Prostate gland (tissue), 2 donors: ENCODE results near the gene SMIM41. TPM values are rescaled to one million over a fixed set of nuclear protein-coding genes. Genes with fewer than 3 reads are reported as not detected.

ENCODE experiments used
- DNase-seq: peaks from one replicate; pipeline ENCODE4 v3.0.0-alpha.2; 2019; ENCODE audit warnings: low spot score
- H3K27ac ChIP-seq, 2 donors: fragments of 200-600 bp; sonication (generic); 2 replicates each; pipeline ENCODE4 v1.5.1; 2017 to 2019
- H3K27me3 ChIP-seq: fragments of 200-600 bp; sonication (generic); replicated peaks from 2 replicates; pipeline ENCODE4 v1.5.1; 2019; ENCODE audit not compliant: insufficient read depth
- H3K36me3 ChIP-seq, 2 donors: fragments of 200-600 bp; sonication (generic); 1 replicate in 1 of 2; 2 replicates in 1 of 2; pipeline versions ENCODE4 v1.5.1 to v1.8.1; 2017 to 2019
- H3K4me1 ChIP-seq: fragments of 200-600 bp; sonication (generic); replicated peaks from 2 replicates; pipeline ENCODE4 v1.5.1; 2019
- H3K4me3 ChIP-seq, 2 donors: fragments of 200-600 bp; sonication (generic); 2 replicates each; pipeline ENCODE4 v1.5.1; 2017 to 2019
- H3K9me3 ChIP-seq: fragments of 200-600 bp; sonication (generic); 2 replicates; pipeline ENCODE4 v1.5.1; 2017
- POLR2A ChIP-seq: fragments of 450-650 bp; IDR thresholded peaks from one replicate; pipeline ENCODE4 v1.6.1; 2016; ENCODE audit warnings: antibody characterized with exemption, mild to moderate bottlenecking
- POLR2AphosphoS5 ChIP-seq: sonication (generic); formaldehyde crosslinking; IDR thresholded peaks from one replicate; pipeline ENCODE4 v1.6.1; 2017; ENCODE audit warnings: antibody characterized with exemption
- WGBS: methylation state at CpG from one replicate; pipeline ENCODE4 v1.1.5; 2018; 5-methylcytosine and 5-hydroxymethylcytosine counted together
- intact Hi-C: fragments of 100-400 bp; cut with DNase I; formaldehyde crosslinking; loops from one replicate; pipeline ENCODE4 v1.14.2; 2022
- total RNA-seq, 2 donors: library from RNA; depleted of rRNA; stranded (reverse); fragments of >200 nt; gene quantifications; one replicate each; pipeline ENCODE4 v1.1.0, GENCODE V29; 2016
- TF ChIP-seq, protein P1 (sequence below), 4 experiments: fragments of 200-600 bp in 2 of 4; fragments of 450-650 bp in 2 of 4; sonication (generic) in 2 of 4; IDR thresholded peaks; 1 replicate in 3 of 4; 2 replicates in 1 of 4; pipeline ENCODE4 v1.5.1; 2016 to 2019; ENCODE audit warnings: antibody characterized with exemption in 4 of 4, mild to moderate bottlenecking in 2 of 4, moderate library complexity in 2 of 4

Gene SMIM41
- total RNA-seq, 2 donors from 2014 or later = 7.5 to 30.2 TPM

DNA sequence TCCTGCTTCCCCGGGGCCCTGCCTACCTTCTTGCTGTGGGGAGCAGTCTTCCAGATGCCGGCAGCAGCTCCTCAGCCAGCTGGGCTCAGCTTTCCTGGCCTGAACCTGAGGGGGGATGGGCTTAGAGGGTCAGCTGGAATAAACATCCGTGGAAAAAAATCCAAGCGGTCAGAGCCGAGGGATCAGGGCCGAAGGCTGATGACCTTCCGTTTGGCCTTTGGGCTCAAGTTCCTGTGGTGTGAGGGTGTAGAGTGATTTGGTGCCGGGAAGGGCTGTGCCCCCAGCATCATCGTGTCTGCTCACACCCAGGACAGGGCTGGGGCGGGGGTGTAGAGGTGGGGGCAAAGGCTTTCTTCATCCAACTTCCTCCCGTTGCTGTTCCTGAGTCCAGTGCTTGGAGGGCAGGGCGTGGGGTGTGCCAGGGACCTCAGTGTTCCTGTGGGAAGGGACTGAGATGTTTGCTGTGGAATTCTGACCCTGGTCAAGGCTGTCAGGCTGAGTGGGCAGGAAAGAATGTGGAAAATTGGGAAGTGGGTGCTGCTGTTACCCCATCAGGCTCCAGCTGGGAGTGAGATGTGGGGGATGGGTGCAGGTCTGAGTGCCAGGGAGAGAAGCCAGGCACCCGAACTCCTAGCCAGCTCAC is 2.6 kb downstream of the SMIM41 start:
- 55% methylated on average over 13 of the region's 13 CpGs for WGBS
- DNase-seq = no peak
- H3K36me3 ChIP-seq = peaks cover 0 to 2% of the 10 kb centered on the region in 2 donors
- H3K27ac ChIP-seq = peak overlapping the region; percentile 72 to 88
- H3K4me1 ChIP-seq = peaks cover 13% of the 10 kb centered on the region
- TF ChIP-seq POLR2AphosphoS5 = no peak
- TF ChIP-seq, protein P1, sequence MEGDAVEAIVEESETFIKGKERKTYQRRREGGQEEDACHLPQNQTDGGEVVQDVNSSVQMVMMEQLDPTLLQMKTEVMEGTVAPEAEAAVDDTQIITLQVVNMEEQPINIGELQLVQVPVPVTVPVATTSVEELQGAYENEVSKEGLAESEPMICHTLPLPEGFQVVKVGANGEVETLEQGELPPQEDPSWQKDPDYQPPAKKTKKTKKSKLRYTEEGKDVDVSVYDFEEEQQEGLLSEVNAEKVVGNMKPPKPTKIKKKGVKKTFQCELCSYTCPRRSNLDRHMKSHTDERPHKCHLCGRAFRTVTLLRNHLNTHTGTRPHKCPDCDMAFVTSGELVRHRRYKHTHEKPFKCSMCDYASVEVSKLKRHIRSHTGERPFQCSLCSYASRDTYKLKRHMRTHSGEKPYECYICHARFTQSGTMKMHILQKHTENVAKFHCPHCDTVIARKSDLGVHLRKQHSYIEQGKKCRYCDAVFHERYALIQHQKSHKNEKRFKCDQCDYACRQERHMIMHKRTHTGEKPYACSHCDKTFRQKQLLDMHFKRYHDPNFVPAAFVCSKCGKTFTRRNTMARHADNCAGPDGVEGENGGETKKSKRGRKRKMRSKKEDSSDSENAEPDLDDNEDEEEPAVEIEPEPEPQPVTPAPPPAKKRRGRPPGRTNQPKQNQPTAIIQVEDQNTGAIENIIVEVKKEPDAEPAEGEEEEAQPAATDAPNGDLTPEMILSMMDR (IDR thresholded peaks at IDR 0.05) = no peak
- no peak for TF ChIP-seq POLR2A
- H3K27me3 ChIP-seq = no peaks in the 10 kb centered on the region
- H3K9me3 ChIP-seq = no peaks in the 10 kb centered on the region
- intact Hi-C loops = no loop called here
- no peak overlapping the region for H3K4me3 ChIP-seq

DNA sequence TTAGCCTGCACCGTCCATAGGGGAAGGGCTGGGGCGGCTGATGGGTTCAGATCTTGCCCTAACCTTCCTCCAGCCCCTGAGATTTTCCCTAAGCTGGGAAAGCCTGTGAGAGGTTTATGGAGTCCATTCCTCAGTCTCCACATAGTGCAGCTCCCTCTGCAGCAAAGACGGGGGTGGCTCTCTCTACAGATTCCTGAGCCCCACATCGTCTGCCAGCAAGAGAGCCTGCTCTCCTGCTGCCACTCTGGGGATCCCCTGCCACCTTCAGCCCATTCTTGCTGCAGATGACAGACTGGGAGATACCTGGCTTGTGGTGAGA is 3.1 kb downstream of the SMIM41 start:
- WGBS = 40% methylated on average over 4 of the region's 4 CpGs
- H3K4me3 ChIP-seq = no peak overlapping the region
- intact Hi-C loops = no loop called here
- H3K9me3 ChIP-seq = no peaks in the 10 kb centered on the region
- H3K27me3 ChIP-seq = no peaks in the 10 kb centered on the region
- peak overlapping the region; percentile 72 to 88 for H3K27ac ChIP-seq
- no peak for DNase-seq
- peaks cover 14% of the 10 kb centered on the region for H3K4me1 ChIP-seq
- TF ChIP-seq, protein P1 (IDR thresholded peaks at IDR 0.05) = no peak
- TF ChIP-seq POLR2AphosphoS5 (no peak), POLR2A (no peak)
- no peaks in the 10 kb centered on the region for H3K36me3 ChIP-seq

DNA sequence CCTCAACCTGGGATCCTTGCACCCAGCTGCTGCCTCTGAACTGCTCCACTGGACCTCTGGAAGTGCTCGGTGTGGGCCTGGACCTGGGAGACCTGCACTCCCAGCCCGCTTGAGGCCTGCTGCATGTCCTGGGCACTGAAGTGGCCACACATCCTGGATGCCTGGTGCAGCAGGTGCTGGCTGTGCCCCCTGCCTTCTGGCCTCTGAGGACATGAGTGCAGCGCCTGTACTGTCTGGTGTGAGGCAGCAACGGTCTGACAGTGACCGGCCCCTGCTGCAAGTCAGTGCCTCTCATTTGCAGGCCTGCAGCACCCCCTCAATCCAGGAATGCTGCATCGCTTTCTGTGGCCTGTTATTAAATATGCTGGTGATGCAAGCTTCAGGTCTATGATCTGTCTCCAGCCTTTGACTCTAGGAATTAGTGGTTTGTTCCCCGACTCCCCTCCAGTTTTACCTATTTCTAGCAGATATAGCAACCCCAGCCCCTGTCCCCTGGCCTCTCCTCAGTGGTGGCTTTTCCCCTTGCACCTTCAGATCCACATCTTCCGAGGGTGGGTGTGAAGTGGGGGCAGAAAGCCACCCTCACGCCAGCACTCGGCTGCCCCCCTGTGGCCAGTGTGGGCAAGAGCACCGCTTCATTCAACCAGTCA is 3.6 kb downstream of the SMIM41 start:
- Histone ChIP-seq H3K4me1 (peaks cover 14% of the 10 kb centered on the region), H3K27ac (peak overlapping the region; percentile 72 to 88), H3K9me3 (no peaks in the 10 kb centered on the region), H3K36me3 (no peaks in the 10 kb centered on the region), H3K4me3 (no peak overlapping the region), H3K27me3 (no peaks in the 10 kb centered on the region)
- no peak for TF ChIP-seq POLR2A
- TF ChIP-seq POLR2AphosphoS5 = peak; percentile 48
- TF ChIP-seq, protein P1 (IDR thresholded peaks at IDR 0.05) = peak; percentile 85 to 97 (median 96)
- 41% methylated on average over 11 of the region's 11 CpGs for WGBS
- intact Hi-C loops = loop anchor here (1.0 kb wide), 1 partner anchor 58 kb away; no protein-coding TSS in a partner anchor
- no peak for DNase-seq

DNA sequence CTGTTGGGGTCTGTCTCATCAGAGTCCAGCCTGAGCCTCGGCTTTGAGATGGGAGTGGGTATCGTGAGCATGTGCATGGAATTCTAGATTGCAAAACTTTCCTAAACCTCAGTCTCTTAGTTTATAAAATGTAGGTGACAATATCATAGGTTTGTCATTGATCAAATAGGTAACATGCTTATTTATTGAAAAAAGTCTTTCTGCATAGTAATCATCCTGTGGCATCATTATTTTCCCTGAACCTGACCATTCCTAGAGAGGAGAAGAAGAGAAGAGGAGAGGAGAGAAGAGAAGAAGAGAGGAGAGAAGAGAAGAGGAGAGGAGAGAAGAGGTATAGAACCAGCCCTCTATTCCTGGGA is 4.1 kb downstream of the SMIM41 start:
- Histone ChIP-seq H3K27ac (peak overlapping the region; percentile 72 to 88), H3K36me3 (no peaks in the 10 kb centered on the region), H3K4me3 (no peak overlapping the region), H3K27me3 (no peaks in the 10 kb centered on the region), H3K9me3 (no peaks in the 10 kb centered on the region), H3K4me1 (peaks cover 14% of the 10 kb centered on the region)
- intact Hi-C loops = loop anchor here (1.0 kb wide), 1 partner anchor 58 kb away; no protein-coding TSS in a partner anchor
- WGBS = 22% methylated on average over 2 of the region's 2 CpGs
- no peak for DNase-seq
- no peak for TF ChIP-seq POLR2A
- TF ChIP-seq, protein P1 (IDR thresholded peaks at IDR 0.05) = no peak
- no peak for TF ChIP-seq POLR2AphosphoS5
